Breast epithelium (tissue), 4 donors: Measurements from ENCODE around the gene FBXO27. TPM values are rescaled to one million over a fixed set of nuclear protein-coding genes. Genes with fewer than 3 reads are reported as not detected.

ENCODE experiments used
- DNase-seq, 2 donors: peaks; one replicate each; pipeline ENCODE4 v3.0.0-alpha.2; 2019; ENCODE audit warnings: low spot score in 2 of 2
- H3K27ac ChIP-seq, 2 donors: fragments of 200-600 bp; sonication (generic) in 1 of 2; one replicate each; pipeline ENCODE4 v1.5.1; 2016 to 2019; ENCODE audit warnings: mild to moderate bottlenecking in 1 of 2
- H3K27me3 ChIP-seq, 2 donors: fragments of 200-600 bp; sonication (generic) in 1 of 2; one replicate each; pipeline versions ENCODE4 v1.5.1 to v1.6.0; 2017 to 2019; ENCODE audit warnings: control low read depth in 1 of 2, mild to moderate bottlenecking in 1 of 2
- H3K36me3 ChIP-seq: fragments of 200-600 bp; one replicate; pipeline ENCODE4 v1.5.1; 2019
- H3K4me1 ChIP-seq, 2 donors: fragments of 200-600 bp; sonication (generic); one replicate each; pipeline ENCODE4 v1.5.1; 2016 to 2019; ENCODE audit warnings: control low read depth in 1 of 2
- H3K4me3 ChIP-seq, 3 donors: fragments of 200-600 bp; sonication (generic); 1 replicate in 2 of 3; 2 replicates in 1 of 3; pipeline ENCODE4 v1.5.1; 2016 to 2019; ENCODE audit warnings: mild to moderate bottlenecking in 3 of 3, moderate library complexity in 2 of 3
- H3K9me3 ChIP-seq, 2 donors: fragments of 200-600 bp; sonication (generic) in 1 of 2; one replicate each; pipeline ENCODE4 v1.5.1; 2016 to 2019; ENCODE audit warnings: control low read depth in 1 of 2
- CTCF ChIP-seq, 3 donors: fragments of 450-650 bp; IDR thresholded peaks; one replicate each; pipeline ENCODE4 v1.5.1; 2016 to 2017; ENCODE audit warnings: antibody characterized with exemption in 3 of 3, mild to moderate bottlenecking in 3 of 3, moderate library complexity in 3 of 3
- POLR2A ChIP-seq: fragments of 450-650 bp; IDR thresholded peaks from one replicate; pipeline ENCODE4 v1.6.1; 2016; ENCODE audit warnings: antibody characterized with exemption, mild to moderate bottlenecking, moderate library complexity
- POLR2AphosphoS5 ChIP-seq, 3 donors: sonication (generic); formaldehyde crosslinking; IDR thresholded peaks; one replicate each; pipeline ENCODE4 v1.6.1; 2017; ENCODE audit warnings: antibody characterized with exemption in 3 of 3
- intact Hi-C: fragments of 100-400 bp; cut with DNase I; formaldehyde crosslinking; loops from one replicate; pipeline ENCODE4 v1.15.1; 2023; ENCODE audit warnings: low total_unique reads
- total RNA-seq, 3 donors: library from RNA; depleted of rRNA; stranded (reverse); fragments of >200 nt; gene quantifications; one replicate each; pipeline ENCODE4 v1.1.0, GENCODE V29; 2016

FBXO27 gene
- total RNA-seq, 3 donors from 2014 or later, result 2.6 to 7.2 (median 5.1) TPM

- Histone ChIP-seq H3K9me3 (no peaks in the 10 kb centered on the region), H3K27ac (peak overlapping the region; percentile 70 to 92), H3K4me1 (no peaks in the 10 kb centered on the region), H3K4me3 (peak overlapping the region; percentile 56 to 81 (median 68)), H3K36me3 (no peaks in the 10 kb centered on the region), H3K27me3 (no peaks in the 10 kb centered on the region)
- intact Hi-C loops, result no loop called here
- DNase-seq, result no peak
- no peak for TF ChIP-seq POLR2AphosphoS5 (IDR thresholded peaks at IDR 0.05)
- no peak for TF ChIP-seq CTCF (IDR thresholded peaks at IDR 0.05)
- no peak for TF ChIP-seq POLR2A
Observed at GRCh38 chr19:38974624-38975213, 57.6 kb downstream of the FBXO27 start.

Other genes starting within 250 kb of the FBXO27 start
- gene LGALS7B, start 243.3 kb downstream of the FBXO27 start, total RNA-seq, result 10 to 100 TPM in 1 of 3 donors, 1 to 10 TPM in 1, not detected in 1; 5.9 to 23.6 TPM
- 10 to 100 TPM in 1 of 3 donors, under 1 TPM in 2; 0.80 to 16.4 (median 0.88) TPM for gene LGALS4, start 219.6 kb downstream of the FBXO27 start, total RNA-seq
- 100 to 1,000 TPM in 1 of 3 donors, 10 to 100 TPM in 2; 85.8 to 113 (median 93.8) TPM for gene ECH1, start 200.8 kb downstream of the FBXO27 start, total RNA-seq
- 100 to 1,000 TPM; 164 to 193 (median 168) TPM for gene HNRNPL, start 182.6 kb downstream of the FBXO27 start, total RNA-seq
- gene RINL, start 154.3 kb downstream of the FBXO27 start, total RNA-seq, result 10 to 100 TPM in 2 of 3 donors, 1 to 10 TPM in 1; 4.5 to 13.0 (median 12.8) TPM
- gene SIRT2, start 132.9 kb downstream of the FBXO27 start, total RNA-seq, result 10 to 100 TPM; 61.8 to 92.3 (median 88.2) TPM
- 10 to 100 TPM; 15.7 to 29.2 (median 19.6) TPM for gene NFKBIB, start 132.6 kb downstream of the FBXO27 start, total RNA-seq
- gene CCER2, start 120.4 kb downstream of the FBXO27 start, total RNA-seq, result under 1 TPM in 2 of 3 donors, not detected in 1; 0.64 to 0.88 TPM
- gene SARS2, start 101.8 kb downstream of the FBXO27 start, total RNA-seq, result 10 to 100 TPM; 10.9 to 22.6 (median 18.9) TPM
- 10 to 100 TPM; 27.5 to 41.0 (median 29.3) TPM for gene MRPS12, start 101.6 kb downstream of the FBXO27 start, total RNA-seq
- 10 to 100 TPM; 14.2 to 67.2 (median 28.5) TPM for gene FBXO17, start 56.8 kb downstream of the FBXO27 start, total RNA-seq
- not detected for gene ACP7, start 51.8 kb upstream of the FBXO27 start, total RNA-seq
- gene PAK4, start 93.2 kb upstream of the FBXO27 start, total RNA-seq, result 10 to 100 TPM in 2 of 3 donors, 1 to 10 TPM in 1; 3.5 to 12.0 (median 10.2) TPM
- 1 to 10 TPM in 1 of 3 donors, under 1 TPM in 1, not detected in 1; 0.66 to 2.9 TPM for gene NCCRP1, start 164.4 kb upstream of the FBXO27 start, total RNA-seq
- gene SYCN, start 171.7 kb upstream of the FBXO27 start, total RNA-seq, result not detected
- gene IFNL3, start 212.5 kb upstream of the FBXO27 start, total RNA-seq, result not detected
- not detected for gene IFNL4, start 216.3 kb upstream of the FBXO27 start, total RNA-seq
- not detected for gene IFNL2, start 235.8 kb upstream of the FBXO27 start, total RNA-seq